Raji (cell line): ENCODE measurements around the gene CREB3L2.

Source experiments
- POLR2A ChIP-seq: IDR thresholded peaks from 2 replicates; pipeline ENCODE4 v1.6.1; 2011; ENCODE audit warnings: low read depth, low read length, control low read depth; ENCODE audit not compliant: insufficient read depth

Gene CREB3L2

GRCh38 chr7:137890449-137890921 lies 111.4 kb downstream of the CREB3L2 start:
- no peak for TF ChIP-seq POLR2A

- TF ChIP-seq POLR2A = no peak
Measured at GRCh38 chr7:137888241-137888640, 113.6 kb downstream of the CREB3L2 start.

GRCh38 chr7:137886746-137887145 lies 115.1 kb downstream of the CREB3L2 start:
- TF ChIP-seq POLR2A = no peak

GRCh38 chr7:137886281-137886680 lies 115.6 kb downstream of the CREB3L2 start:
- no peak for TF ChIP-seq POLR2A

GRCh38 chr7:137885678-137886077 lies 116.2 kb downstream of the CREB3L2 start:
- TF ChIP-seq POLR2A = no peak

- TF ChIP-seq POLR2A = no peak
Measured at GRCh38 chr7:137882806-137883205, 119.1 kb downstream of the CREB3L2 start.

- no peak for TF ChIP-seq POLR2A
Measured at GRCh38 chr7:137882261-137882668, 119.6 kb downstream of the CREB3L2 start.

- no peak for TF ChIP-seq POLR2A
Measured at GRCh38 chr7:137881607-137882260, 120.2 kb downstream of the CREB3L2 start.

- no peak for TF ChIP-seq POLR2A
Measured at GRCh38 chr7:137880432-137880831, 121.5 kb downstream of the CREB3L2 start.

- TF ChIP-seq POLR2A = no peak
Measured at GRCh38 chr7:137879357-137880158, 122.3 kb downstream of the CREB3L2 start.

GRCh38 chr7:137878333-137878961 lies 123.4 kb downstream of the CREB3L2 start:
- TF ChIP-seq POLR2A = no peak

- no peak for TF ChIP-seq POLR2A
Measured at GRCh38 chr7:137877027-137877675, 124.7 kb downstream of the CREB3L2 start.

GRCh38 chr7:137875746-137876145 lies 126.1 kb downstream of the CREB3L2 start:
- no peak for TF ChIP-seq POLR2A

- no peak for TF ChIP-seq POLR2A
Measured at GRCh38 chr7:137873979-137874777, 127.7 kb downstream of the CREB3L2 start.
